ENCODE data around the gene FASN.

DNA sequence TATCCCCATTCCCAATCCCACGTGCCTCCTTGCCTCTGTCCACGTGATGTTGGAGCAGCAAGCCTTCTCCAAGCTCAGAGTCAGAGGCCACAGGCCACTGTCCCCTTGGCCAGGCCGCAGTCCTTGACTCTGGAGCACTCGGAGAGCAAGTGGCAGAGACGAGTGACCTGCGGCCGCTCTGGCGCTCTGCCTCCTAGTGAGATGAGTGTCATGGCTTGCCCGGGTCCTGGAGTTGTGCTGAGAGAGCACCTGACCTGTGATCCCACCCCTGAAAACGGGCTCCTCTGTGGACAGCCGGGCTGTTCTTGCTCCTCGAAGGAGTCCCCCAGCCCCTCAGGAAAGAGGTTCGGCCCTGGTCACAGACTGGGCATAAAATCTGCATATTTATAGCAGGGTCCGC is 10.0 kb upstream of the FASN start:
- TF ChIP-seq CTCF (IDR thresholded peaks at IDR 0.05) (no peak), POLR2A (IDR thresholded peaks at IDR 0.05) (no peak)
